GM12873 (cell line): ENCODE measurements around the gene PEX7.

Source experiments
- CTCF ChIP-seq: IDR thresholded peaks from 2 replicates; pipeline ENCODE4 v1.5.1; 2012; ENCODE audit warnings: low read depth, mild to moderate bottlenecking, moderate library complexity, low read length, control low read depth; ENCODE audit not compliant: insufficient read depth; ENCODE audit errors: missing control alignments

The PEX7 gene

DNA sequence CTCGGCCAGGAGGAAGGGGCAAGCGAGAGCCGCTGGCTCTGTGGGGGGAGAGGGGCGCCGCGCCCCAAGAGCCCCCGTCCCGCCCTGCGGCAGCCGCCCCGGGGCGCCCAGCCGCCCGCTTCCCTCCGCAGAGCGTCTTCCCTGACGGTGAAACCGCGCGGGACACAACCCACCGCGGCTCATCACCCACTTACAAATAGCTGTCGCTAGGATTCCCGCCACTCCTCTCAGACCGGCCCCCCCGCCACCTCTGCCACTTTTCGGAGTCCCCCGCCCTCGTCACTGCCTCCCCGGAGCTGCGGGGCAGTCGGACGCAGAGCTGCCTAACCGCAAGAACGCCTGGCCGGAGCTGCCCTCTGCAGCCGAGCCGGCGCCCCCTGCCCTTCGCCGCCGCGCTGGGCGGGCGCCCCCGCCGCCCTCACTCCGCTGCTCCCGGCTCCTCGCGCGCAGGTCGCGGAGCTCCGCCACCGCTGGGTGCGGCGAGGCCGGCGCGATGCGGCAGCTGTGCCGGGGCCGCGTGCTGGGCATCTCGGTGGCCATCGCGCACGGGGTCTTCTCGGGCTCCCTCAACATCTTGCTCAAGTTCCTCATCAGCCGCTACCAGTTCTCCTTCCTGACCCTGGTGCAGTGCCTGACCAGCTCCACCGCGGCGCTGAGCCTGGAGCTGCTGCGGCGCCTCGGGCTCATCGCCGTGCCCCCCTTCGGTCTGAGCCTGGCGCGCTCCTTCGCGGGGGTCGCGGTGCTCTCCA is 99.7 kb downstream of the PEX7 start, which contains the start of gene SLC35D3:
Gene SLC35D3, plus strand, starts transcription at position 366 of the 749 bp plus-strand sequence. Its CDS starts 128 bp downstream, at position 494.
- no peak for TF ChIP-seq CTCF

GRCh38 chr6:136922685-136923006 is 100.3 kb downstream of the PEX7 start:
- TF ChIP-seq CTCF: no peak

DNA sequence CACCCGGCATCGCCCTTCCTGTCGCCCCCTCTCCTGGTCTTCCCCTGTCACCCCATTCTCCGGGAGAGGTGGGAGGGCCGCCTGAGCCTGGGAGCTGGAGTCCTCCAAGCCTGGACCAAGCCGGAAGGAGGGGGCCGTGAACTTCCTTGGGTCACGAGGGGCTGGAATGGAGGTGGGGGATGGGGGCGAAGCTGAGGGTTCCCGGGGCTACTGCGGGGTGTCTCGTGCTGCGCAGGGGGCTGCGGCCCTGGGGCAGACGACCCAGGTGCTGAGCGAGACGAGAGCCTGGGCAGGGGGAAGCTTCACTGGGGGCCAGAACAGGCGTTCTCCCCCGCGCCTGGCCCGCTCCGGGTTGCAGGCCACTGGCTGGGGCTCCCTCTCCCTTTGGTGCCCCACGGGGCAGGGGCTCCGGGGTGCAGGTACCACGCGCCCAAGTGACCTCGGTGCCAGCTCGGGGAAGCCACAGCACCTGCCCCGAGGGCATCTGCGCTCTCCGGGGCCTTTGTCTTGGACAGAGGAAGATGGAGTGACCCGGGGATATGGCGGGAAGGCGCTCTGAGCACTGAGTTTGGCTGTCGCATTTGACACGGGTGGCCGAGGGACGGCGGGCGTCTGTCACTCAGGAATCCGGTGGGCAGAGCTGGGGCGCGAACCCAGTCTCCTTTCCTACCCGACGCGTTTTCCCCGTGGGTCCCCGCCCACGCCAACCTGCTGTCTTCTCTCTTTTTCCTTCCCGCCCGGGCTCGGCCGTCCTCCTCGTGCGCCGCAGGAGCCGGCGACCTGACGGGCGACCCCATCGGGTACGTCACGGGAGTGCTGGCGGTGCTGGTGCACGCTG is 100.9 kb downstream of the PEX7 start:
- no peak for TF ChIP-seq CTCF

GRCh38 chr6:136923954-136924673 is 101.7 kb downstream of the PEX7 start:
- TF ChIP-seq CTCF: no peak

DNA sequence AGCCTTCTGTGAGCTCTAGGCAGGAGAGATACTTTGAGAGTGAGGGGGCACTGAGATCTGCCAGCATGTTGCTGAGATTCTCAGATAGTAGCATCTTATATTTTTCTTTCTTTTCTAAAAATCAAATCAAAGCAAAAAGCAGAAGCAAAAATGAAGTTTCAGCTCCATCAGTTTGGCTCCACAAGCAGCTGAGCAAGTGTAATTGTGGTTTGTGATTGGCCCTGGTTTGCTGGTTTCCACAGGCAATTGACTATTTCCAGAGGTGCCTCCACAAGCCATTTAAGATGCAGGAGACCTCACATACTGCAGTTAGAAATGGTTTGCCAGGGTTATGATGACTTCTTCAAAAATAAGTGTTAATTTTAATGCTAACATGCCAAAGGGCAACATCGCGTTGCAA is 104.0 kb downstream of the PEX7 start:
- TF ChIP-seq CTCF: no peak

DNA sequence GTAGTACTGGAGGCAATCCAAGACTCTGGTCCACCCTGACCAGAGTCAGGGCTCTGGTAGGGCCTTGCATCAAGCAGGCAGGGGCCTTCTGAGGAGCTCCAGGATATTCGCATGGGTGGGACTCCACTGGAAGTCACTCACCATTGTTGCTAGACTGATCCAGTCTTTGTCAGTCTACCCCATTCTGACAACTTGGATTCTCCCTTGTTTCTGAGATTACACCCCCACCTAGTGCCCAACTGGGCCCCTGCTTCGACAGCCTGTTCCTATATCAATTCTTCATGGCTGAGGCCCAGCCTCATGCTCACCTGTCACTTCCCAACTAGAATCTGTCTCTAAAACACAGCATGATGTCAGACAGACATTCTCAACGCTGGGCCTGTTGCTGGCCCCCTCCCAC is 104.9 kb downstream of the PEX7 start:
- TF ChIP-seq CTCF: peak; percentile 51

DNA sequence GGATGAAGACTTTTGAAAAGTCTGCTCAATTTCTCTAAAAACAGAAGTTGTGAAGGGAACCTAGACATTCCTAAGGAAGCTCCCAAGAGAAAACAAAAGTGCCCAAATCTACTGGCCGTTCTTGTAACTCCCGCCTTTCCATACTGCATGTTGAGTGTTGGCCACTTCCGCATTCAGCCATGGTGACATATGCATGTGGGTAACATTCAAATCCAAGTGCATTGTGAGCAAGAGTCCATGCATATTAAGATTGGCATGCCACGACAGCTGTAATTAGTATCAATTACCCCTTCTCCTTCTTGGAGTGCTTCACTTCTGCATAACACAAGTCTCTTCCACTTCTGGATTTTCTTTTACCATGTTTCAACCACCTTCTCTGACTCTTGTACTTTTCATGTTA is 108.1 kb downstream of the PEX7 start:
- TF ChIP-seq CTCF: no peak
